Stimulated activated CD4-positive, alpha-beta T cell treated with anti-CD3 and anti-CD28 coated beads, TNF-alpha, amount 100 ng/mL, for 4 hours (primary cell): Measurements from ENCODE around the gene GRM3.
"Not testable (repeated sequence)": the region's sequence is repeated elsewhere in the genome, so short reads cannot be mapped to it uniquely, and the experiment has no call there.

ENCODE experiments used
- DNase-seq, 3 experiments: peaks; one replicate each; pipeline ENCODE4 v3.0.0-alpha.2; 2020; ENCODE audit warnings: low read depth in 3 of 3

GRM3 gene

GRCh38 chr7:86643561-86644281 is at the start of gene GRM3:
GRM3 (plus strand) TSS chr7:86643909; CDS start chr7:86765146, 121,237 bp downstream.
- no peak for DNase-seq

DNA sequence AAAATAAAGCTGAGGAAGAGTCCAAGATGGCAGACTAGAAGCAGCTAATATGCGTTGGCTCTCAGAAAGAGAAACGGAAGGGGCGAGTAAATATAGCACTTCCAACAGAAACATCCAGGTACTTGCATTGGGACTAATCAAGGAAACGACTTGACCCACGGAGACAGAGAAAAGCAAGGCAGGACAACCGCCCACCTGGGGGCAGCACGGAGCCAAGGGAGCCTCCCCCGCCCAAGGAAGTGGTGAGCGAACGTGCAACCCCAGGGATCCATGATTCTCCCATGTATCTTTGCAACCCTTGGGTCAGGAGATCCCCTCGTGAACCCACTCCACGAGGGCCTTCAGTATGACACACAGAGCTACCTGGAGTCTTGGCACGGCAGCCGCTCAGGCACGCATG is 45.4 kb upstream of the GRM3 start:
- no peak for DNase-seq

GRCh38 chr7:86598721-86599120 is 45.0 kb upstream of the GRM3 start:
- DNase-seq = no peak

DNA sequence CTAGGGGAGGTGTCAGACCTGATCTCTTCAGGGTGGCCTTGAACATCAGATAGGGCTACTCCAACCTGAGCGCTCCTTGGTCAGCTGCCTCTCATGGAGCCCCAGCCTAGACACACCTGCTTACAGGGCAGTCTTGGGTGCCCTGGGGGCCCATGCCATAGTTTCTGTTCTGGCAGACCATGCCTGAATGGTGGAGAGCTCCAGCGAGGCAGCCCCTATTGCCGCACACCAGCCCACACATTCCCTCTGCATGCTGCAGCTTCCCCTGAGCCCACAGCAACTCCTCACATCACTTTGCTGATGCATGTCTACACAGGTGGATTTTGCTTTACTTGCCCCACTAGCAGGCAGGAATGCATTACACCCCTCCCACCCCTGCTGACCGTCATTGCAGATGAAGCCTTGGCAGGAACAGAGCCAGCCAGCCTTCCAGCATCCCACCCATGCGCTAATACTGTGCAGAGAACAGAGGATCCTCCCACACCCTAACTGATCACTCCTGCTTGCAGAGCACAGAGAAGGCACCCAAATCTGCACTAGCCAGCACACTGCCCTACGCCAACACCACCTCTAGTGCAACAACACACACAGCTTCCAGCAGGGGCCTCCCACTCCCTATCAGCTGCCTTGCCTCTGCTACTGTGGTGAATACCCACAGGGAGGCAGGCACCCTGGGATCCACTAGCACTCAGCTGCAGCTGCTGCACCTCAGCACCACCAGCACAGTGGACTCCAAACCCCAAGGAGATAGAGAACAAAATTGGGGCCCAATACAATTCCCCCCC is 43.0 kb upstream of the GRM3 start:
- DNase-seq = no peak

DNA sequence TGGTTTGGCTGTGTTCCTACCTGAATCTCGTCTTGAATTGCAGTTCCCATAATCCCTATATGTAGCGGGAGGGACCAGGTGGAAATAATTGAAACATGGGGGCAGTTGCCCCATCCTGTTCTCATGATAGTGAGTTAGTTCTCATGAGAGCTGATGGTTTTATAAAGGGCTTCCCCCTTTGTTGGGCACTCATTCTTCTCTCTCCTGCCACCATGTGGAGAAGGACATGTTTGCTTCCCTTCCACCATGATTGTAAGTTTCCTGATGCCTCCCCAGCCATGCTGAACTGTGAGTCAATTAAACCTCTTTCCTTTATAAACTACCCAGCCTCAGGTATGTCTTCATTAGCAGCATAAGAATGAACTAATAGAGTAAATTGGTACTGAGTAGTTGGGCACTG is 28.0 kb upstream of the GRM3 start:
- not testable (repeated sequence) for DNase-seq

- no peak for DNase-seq
These were observed 844 bp downstream of the GRM3 start for GRCh38 chr7:86644282-86645224.

DNA sequence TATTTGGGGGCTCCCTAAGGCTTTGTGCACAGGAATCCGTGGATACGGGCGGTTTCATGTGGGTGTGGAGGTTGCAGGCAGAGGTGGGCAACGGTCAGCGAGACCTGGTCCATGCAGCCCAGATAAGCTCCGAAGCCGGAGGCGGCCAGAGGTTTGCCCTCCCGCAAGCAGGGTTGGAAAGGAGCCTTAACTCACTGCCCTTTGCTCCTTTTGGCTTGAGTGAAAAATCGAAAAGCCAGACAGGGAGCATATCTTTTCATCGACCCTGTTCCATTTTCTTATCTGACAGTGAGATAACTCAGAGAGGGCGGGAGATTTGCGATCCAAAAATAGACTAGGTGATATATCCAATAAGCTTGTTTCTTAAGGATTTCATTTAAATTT is 1.5 kb downstream of the GRM3 start:
- no peak for DNase-seq

GRCh38 chr7:86645676-86646276 is 2.1 kb downstream of the GRM3 start:
- DNase-seq = no peak

GRCh38 chr7:86647385-86648094 is 3.8 kb downstream of the GRM3 start:
- no peak for DNase-seq

DNA sequence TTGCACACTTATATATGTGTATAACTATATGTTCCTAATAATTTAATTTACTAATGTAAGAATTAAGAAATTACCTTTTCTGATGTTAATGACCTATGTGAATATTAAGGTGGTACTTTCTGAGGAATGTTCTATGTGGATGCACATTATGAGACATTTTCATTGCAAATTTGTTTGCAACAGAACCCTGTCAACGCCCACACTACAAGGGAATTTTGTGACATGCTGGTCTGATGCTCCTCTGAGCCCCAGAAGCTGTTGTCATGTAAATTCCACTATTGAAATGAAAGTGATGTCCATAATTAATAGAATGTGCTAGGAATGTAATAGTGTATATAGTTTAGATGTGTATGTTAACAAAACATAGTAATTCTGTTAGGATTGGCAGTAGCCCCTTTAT is 4.5 kb downstream of the GRM3 start:
- no peak for DNase-seq

- no peak for DNase-seq
These were observed 10.4 kb downstream of the GRM3 start for GRCh38 chr7:86653919-86654659.

DNA sequence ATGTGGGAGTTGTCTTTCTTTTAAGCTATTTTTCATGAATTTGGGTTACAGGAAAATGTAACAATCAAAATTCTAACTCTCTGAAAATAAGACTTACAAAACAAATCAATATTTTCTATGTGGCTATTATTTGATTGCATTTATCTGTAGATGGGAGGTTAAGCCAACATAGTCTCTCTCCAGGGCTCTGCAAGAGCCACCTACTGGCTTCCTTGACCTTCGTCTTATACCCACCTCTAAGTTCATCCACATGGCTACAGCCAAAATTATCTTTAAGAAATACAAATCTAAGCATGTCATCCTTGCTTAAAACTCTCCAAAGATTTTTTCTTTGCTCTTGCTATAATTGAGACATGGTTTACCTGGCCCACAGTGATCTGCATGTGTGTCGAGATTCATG is 14.2 kb downstream of the GRM3 start:
- no peak for DNase-seq

- no peak for DNase-seq
These were observed 17.3 kb downstream of the GRM3 start for GRCh38 chr7:86660950-86661462.

DNA sequence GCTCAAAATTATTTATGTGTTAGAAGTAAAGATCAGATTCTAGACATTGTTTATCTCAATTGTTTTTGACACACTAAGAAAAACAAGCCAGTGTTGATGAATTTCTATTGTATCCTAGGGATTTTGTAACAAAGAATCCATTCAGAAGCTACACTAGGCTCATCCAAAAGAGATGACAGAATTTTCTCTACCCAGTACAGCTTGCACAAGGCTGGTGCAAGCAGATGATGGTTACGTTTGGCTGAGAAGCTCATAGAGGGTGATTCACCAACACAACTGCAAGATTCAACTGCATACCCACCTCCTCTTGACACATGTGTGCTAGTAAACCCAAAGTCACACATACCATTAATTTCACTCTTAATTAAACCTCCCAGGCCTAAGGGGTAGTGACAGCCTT is 20.8 kb downstream of the GRM3 start:
- DNase-seq = no peak

DNA sequence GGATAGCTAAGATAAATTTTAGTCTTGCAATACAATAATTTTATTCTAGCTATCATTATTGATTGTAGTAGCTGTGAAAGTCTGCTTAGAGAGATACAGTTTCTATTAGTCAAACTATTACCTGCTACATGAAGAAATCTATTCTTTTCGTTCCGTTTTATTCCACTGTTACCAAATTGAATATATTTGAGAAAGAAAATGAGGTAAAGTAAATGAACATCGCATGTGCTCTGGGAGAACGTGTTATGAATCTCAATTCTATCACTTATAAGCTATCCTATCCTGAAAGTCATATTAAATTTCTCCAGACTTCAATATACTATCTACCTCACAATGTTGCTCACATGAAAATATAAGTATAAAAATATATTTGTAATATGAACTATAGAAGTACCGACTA is 21.3 kb downstream of the GRM3 start:
- DNase-seq = no peak

DNA sequence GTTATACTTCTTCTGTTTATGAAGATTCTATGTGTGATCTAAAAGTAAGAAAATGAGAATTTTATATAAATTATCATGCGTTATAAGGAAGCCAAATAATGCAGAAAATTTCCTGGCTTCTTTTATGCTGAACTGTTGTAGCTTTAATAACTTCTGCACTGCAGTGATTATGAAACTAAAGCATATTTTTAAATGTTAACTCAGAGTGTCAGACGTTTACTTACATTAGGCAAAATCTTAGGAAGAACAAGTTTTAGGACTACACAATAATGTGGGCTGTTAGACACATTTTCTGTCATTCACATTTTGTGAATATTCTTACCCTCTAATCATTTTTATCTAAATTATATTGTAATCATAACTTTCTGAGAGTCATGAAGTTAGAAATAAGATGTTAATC is 22.0 kb downstream of the GRM3 start:
- DNase-seq = no peak

DNA sequence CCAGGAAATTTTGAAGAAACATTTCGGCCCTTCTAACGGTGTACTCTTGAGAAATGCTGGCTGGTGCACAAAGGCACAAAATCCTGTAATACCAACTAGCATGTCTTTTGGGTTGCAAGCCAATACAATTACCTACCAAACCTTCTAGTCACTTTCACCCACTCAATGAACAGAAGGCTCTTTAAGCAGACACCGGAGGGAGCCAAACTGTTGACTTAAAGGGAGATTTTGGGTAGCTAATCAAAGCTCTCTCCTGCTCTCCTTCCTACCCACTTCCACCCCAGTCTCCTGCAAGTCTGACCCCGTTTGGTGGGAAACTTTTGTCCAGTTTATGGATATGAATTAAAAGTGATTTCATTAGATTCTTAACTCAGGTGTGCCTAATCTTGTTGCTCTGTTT is 24.0 kb downstream of the GRM3 start:
- no peak for DNase-seq

GRCh38 chr7:86668315-86668714 is 24.6 kb downstream of the GRM3 start:
- no peak for DNase-seq

GRCh38 chr7:86687831-86688230 is 44.1 kb downstream of the GRM3 start:
- no peak for DNase-seq

- DNase-seq = no peak
These were observed 45.7 kb downstream of the GRM3 start for GRCh38 chr7:86689363-86689762.
